SK-N-SH (cell line): ENCODE results near the gene ASIC1.

Source experiments
- CTCF ChIP-seq: fragments of 200-600 bp; sonication (generic); IDR thresholded peaks from 2 replicates; pipeline ENCODE4 v1.6.1; 2017; ENCODE audit warnings: antibody characterized with exemption, mild to moderate bottlenecking, moderate library complexity
- EZH2phosphoT487 ChIP-seq: fragments of 200-600 bp; sonication (generic); IDR thresholded peaks from 2 replicates; pipeline ENCODE4 v1.6.1; 2017; ENCODE audit warnings: low read depth, mixed run types, mild to moderate bottlenecking, antibody characterized with exemption, moderate library complexity, borderline replicate concordance
- POLR2AphosphoS5 ChIP-seq: IDR thresholded peaks from 2 replicates; pipeline ENCODE4 v1.6.1; 2012; ENCODE audit warnings: low read depth, low read length
- REST ChIP-seq: IDR thresholded peaks from 2 replicates; pipeline ENCODE4 v1.6.1; 2012; ENCODE audit warnings: mild to moderate bottlenecking, low read depth, low read length, moderate library complexity
- TAF1 ChIP-seq: IDR thresholded peaks from 2 replicates; pipeline ENCODE4 v1.6.1; 2012; ENCODE audit warnings: low read depth, mild to moderate bottlenecking, low read length, moderate library complexity, borderline replicate concordance
- TCF12 ChIP-seq: IDR thresholded peaks from 2 replicates; pipeline ENCODE4 v1.4.0; 2012
- TEAD4 ChIP-seq: IDR thresholded peaks from 2 replicates; pipeline ENCODE4 v1.4.0; 2012; ENCODE audit warnings: mild to moderate bottlenecking, borderline replicate concordance; ENCODE audit not compliant: insufficient read depth

GRCh38 chr12:50101663-50102062 is 44.3 kb downstream of the ASIC1 start:
- TF ChIP-seq TCF12 (no peak), EZH2phosphoT487 (no peak), POLR2AphosphoS5 (no peak), REST (no peak), TAF1 (no peak), CTCF (peak; percentile 58), TEAD4 (no peak)
